Measurements from ENCODE around the gene ZNF154.
"Not testable (repeated sequence)": the region's sequence is repeated elsewhere in the genome, so short reads cannot be mapped to it uniquely, and the experiment has no call there.

Gene ZNF154

DNA sequence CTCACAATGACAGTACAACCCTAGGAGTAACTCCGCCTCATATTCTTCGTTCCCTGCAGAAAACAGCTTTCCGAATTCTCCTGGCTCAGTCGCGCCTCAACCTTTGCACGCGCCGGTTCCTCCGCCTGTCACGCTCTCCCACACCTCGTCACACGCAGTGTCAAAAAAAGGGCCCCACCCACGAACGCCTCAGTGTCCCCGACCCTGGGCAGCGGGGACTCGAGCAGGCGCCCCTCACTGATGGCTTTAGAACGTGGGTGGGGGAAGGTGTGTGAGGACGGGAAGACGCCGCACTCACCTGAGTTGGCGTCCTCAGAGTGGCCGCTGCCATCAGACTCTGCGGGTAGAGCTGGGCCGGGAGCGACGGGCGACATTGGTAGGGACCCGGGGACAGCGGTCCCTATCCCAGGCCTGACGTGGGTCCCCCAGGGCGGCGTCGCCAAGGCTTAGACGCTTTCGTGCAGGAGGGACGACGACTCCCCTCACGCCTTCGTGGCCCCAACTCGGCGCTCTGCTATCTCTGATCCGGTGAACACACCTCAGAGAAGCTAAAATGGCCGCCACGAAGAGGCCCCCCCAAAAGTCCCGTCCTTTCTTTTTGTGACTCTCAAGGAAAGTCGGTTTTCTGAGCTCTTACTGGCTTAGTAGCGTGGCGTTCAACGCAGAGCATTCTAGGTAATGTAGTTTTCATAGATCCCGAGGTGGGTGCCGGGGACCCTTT, at the start of gene ZNF154:
ZNF154 (minus strand) TSS at position 564 of the 721 bp plus-strand sequence; CDS start at position 331, 233 bp downstream.
- Histone ChIP-seq H3K4me1 (ENCODE audit: control insufficient read depth, insufficient read depth, low read length) (peaks cover 26% of the 10 kb centered on the region), H3K27me3 (ENCODE audit: control insufficient read depth in 1 of 2, insufficient read depth in 2 of 2, low read length in 2 of 2) (no peaks in the 10 kb centered on the region), H3K9me3 (ENCODE audit: control insufficient read depth in 2 of 2, low read length in 2 of 2) (peaks cover 8 to 12% of the 10 kb centered on the region in 2 donors), H3K36me3 (ENCODE audit: control insufficient read depth in 2 of 2, insufficient read depth in 2 of 2, low read length in 2 of 2) (peaks cover 12 to 13% of the 10 kb centered on the region in 2 donors), H3K4me3 (ENCODE audit: low read length in 2 of 2) (peak within 1 kb of the TSS; percentile 80 to 86), H3K9ac (ENCODE audit: low read length in 2 of 2) (peak within 1 kb of the TSS; percentile 84 to 87), H3K27ac (ENCODE audit: low read length) (peak within 1 kb of the TSS; percentile 78)

GRCh38 chr19:57757941-57758340, 48.9 kb upstream of the ZNF154 start:
- H3K36me3 ChIP-seq (ENCODE audit: control insufficient read depth in 2 of 2, insufficient read depth in 2 of 2, low read length in 2 of 2), result peaks cover 65 to 68% of the 10 kb centered on the region in 2 donors
- H3K27me3 ChIP-seq (ENCODE audit: control insufficient read depth in 1 of 2, insufficient read depth in 2 of 2, low read length in 2 of 2), result no peaks in the 10 kb centered on the region
- no peak overlapping the region for H3K9ac ChIP-seq (ENCODE audit: low read length in 2 of 2)
- H3K4me1 ChIP-seq (ENCODE audit: control insufficient read depth, insufficient read depth, low read length), result no peaks in the 10 kb centered on the region
- no peak overlapping the region for H3K27ac ChIP-seq (ENCODE audit: low read length)
- no peak overlapping the region for H3K4me3 ChIP-seq (ENCODE audit: low read length in 2 of 2)
- peaks cover 14 to 31% of the 10 kb centered on the region in 2 donors for H3K9me3 ChIP-seq (ENCODE audit: control insufficient read depth in 2 of 2, low read length in 2 of 2)

DNA sequence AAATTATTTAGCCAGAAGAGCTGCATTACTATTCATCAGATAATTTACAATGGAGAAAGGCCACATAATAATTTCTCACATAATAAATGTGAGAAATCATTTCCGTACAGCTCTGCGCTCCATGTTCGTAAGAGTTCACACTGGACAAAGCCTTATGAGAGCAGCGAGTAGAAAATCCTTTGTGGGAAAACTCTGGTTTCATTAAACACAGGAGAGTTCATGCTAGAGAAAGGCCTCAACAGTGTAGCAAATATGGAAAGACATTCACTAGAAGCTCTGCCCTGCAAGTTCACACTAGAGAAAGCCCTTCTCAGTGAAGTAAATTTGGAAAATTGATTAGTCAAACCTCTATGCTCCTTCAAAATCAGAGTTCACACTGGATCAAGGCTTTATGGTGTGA, 46.0 kb upstream of the ZNF154 start:
- Histone ChIP-seq H3K36me3 (ENCODE audit: control insufficient read depth in 2 of 2, insufficient read depth in 2 of 2, low read length in 2 of 2) (peaks cover 75 to 82% of the 10 kb centered on the region in 2 donors), H3K27me3 (ENCODE audit: control insufficient read depth in 1 of 2, insufficient read depth in 2 of 2, low read length in 2 of 2) (no peaks in the 10 kb centered on the region), H3K9ac (ENCODE audit: low read length in 2 of 2) (no peak overlapping the region), H3K4me1 (ENCODE audit: control insufficient read depth, insufficient read depth, low read length) (no peaks in the 10 kb centered on the region), H3K9me3 (ENCODE audit: control insufficient read depth in 2 of 2, low read length in 2 of 2) (peaks cover 20 to 41% of the 10 kb centered on the region in 2 donors), H3K27ac (ENCODE audit: low read length) (no peak overlapping the region), H3K4me3 (ENCODE audit: low read length in 2 of 2) (no peak overlapping the region)

DNA sequence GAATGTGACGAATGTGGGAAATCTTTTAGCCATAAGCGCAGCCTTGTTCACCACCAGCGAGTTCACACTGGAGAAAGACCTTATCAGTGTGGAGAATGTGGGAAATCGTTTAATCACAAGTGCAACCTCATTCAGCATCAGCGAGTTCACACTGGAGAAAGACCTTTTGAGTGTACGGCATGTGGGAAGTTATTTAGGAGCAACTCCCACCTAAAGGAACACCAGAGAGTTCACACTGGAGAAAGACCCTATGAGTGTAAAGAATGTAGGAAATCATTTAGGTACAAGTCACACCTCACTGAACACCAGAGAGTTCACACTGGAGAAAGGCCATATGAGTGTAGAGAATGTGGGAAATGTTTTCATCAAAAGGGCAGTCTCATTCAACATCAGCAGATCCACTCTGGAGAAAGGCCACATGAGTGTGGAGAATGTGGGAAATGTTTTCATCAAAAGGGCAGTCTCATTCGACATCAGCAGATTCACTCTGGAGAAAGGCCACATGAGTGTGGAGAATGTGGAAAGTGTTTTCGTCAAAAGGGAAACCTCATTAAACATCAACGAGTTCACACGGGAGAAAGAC, 45.2 kb upstream of the ZNF154 start:
- Histone ChIP-seq H3K9me3 (ENCODE audit: control insufficient read depth in 2 of 2, low read length in 2 of 2) (peaks cover 20 to 41% of the 10 kb centered on the region in 2 donors), H3K4me3 (ENCODE audit: low read length in 2 of 2) (peak overlapping the region in 1 of 2 donors; percentile 6), H3K9ac (ENCODE audit: low read length in 2 of 2) (no peak overlapping the region), H3K27me3 (ENCODE audit: control insufficient read depth in 1 of 2, insufficient read depth in 2 of 2, low read length in 2 of 2) (no peaks in the 10 kb centered on the region), H3K4me1 (ENCODE audit: control insufficient read depth, insufficient read depth, low read length) (no peaks in the 10 kb centered on the region), H3K36me3 (ENCODE audit: control insufficient read depth in 2 of 2, insufficient read depth in 2 of 2, low read length in 2 of 2) (peaks cover 72 to 82% of the 10 kb centered on the region in 2 donors), H3K27ac (ENCODE audit: low read length) (no peak overlapping the region)

- Histone ChIP-seq H3K27me3 (ENCODE audit: control insufficient read depth in 1 of 2, insufficient read depth in 2 of 2, low read length in 2 of 2) (no peaks in the 10 kb centered on the region), H3K4me3 (ENCODE audit: low read length in 2 of 2) (peak overlapping the region; percentile 86 to 99), H3K9ac (ENCODE audit: low read length in 2 of 2) (no peak overlapping the region), H3K36me3 (ENCODE audit: control insufficient read depth in 2 of 2, insufficient read depth in 2 of 2, low read length in 2 of 2) (peaks cover 34 to 36% of the 10 kb centered on the region in 2 donors), H3K9me3 (ENCODE audit: control insufficient read depth in 2 of 2, low read length in 2 of 2) (peaks cover 11 to 18% of the 10 kb centered on the region in 2 donors), H3K4me1 (ENCODE audit: control insufficient read depth, insufficient read depth, low read length) (peaks cover 15% of the 10 kb centered on the region), H3K27ac (ENCODE audit: low read length) (no peak overlapping the region)
These were observed 39.0 kb upstream of the ZNF154 start for GRCh38 chr19:57748029-57748428.

GRCh38 chr19:57747472-57747807, 38.4 kb upstream of the ZNF154 start:
- peak overlapping the region; percentile 86 to 99 for H3K4me3 ChIP-seq (ENCODE audit: low read length in 2 of 2)
- peaks cover 7 to 15% of the 10 kb centered on the region in 2 donors for H3K9me3 ChIP-seq (ENCODE audit: control insufficient read depth in 2 of 2, low read length in 2 of 2)
- no peaks in the 10 kb centered on the region for H3K27me3 ChIP-seq (ENCODE audit: control insufficient read depth in 1 of 2, insufficient read depth in 2 of 2, low read length in 2 of 2)
- peak overlapping the region; percentile 74 for H3K27ac ChIP-seq (ENCODE audit: low read length)
- H3K4me1 ChIP-seq (ENCODE audit: control insufficient read depth, insufficient read depth, low read length), result peaks cover 15% of the 10 kb centered on the region
- peak overlapping the region; percentile 78 to 93 for H3K9ac ChIP-seq (ENCODE audit: low read length in 2 of 2)
- peaks cover 28 to 30% of the 10 kb centered on the region in 2 donors for H3K36me3 ChIP-seq (ENCODE audit: control insufficient read depth in 2 of 2, insufficient read depth in 2 of 2, low read length in 2 of 2)

GRCh38 chr19:57746580-57747471, 37.8 kb upstream of the ZNF154 start, which contains the start of gene ZNF776:
TSS of gene ZNF776 (plus strand) at chr19:57746815. CDS start at chr19:57747059, 244 bp downstream.
- Histone ChIP-seq H3K27me3 (ENCODE audit: control insufficient read depth in 1 of 2, insufficient read depth in 2 of 2, low read length in 2 of 2) (no peaks in the 10 kb centered on the region), H3K4me3 (ENCODE audit: low read length in 2 of 2) (peak within 1 kb of the TSS; percentile 86 to 99), H3K9me3 (ENCODE audit: control insufficient read depth in 2 of 2, low read length in 2 of 2) (peaks cover 5 to 15% of the 10 kb centered on the region in 2 donors), H3K27ac (ENCODE audit: low read length) (peak within 1 kb of the TSS; percentile 74), H3K36me3 (ENCODE audit: control insufficient read depth in 2 of 2, insufficient read depth in 2 of 2, low read length in 2 of 2) (peaks cover 23 to 24% of the 10 kb centered on the region in 2 donors), H3K9ac (ENCODE audit: low read length in 2 of 2) (peak within 1 kb of the TSS; percentile 78 to 93), H3K4me1 (ENCODE audit: control insufficient read depth, insufficient read depth, low read length) (peaks cover 15% of the 10 kb centered on the region)

DNA sequence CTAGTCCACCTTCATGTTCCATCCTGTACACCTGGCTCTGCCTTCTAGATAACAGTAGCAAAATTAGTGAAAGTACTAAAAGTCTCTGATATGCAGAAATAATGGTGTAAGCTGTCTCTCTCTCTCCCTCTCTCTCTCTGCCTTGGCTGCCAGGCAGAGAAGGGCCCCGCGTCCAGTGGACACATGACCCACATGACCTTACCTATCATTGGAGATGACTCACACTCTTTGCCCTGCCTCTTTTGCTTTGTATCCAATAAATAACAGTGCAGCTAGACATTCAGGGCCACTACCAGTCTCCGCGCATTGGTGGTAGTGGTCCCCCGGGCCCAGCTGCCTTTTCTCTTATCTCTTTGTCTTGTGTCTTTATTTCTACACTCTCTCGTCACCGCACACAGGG, 29.8 kb upstream of the ZNF154 start:
- H3K4me3 ChIP-seq (ENCODE audit: low read length in 2 of 2), result peak overlapping the region in 1 of 2 donors; percentile 8
- H3K27me3 ChIP-seq (ENCODE audit: control insufficient read depth in 1 of 2, insufficient read depth in 2 of 2, low read length in 2 of 2); H3K4me1 ChIP-seq (ENCODE audit: control insufficient read depth, insufficient read depth, low read length); H3K9me3 ChIP-seq (ENCODE audit: control insufficient read depth in 2 of 2, low read length in 2 of 2); H3K36me3 ChIP-seq (ENCODE audit: control insufficient read depth in 2 of 2, insufficient read depth in 2 of 2, low read length in 2 of 2); H3K9ac ChIP-seq (ENCODE audit: low read length in 2 of 2); H3K27ac ChIP-seq (ENCODE audit: low read length): not testable (repeated sequence)

DNA sequence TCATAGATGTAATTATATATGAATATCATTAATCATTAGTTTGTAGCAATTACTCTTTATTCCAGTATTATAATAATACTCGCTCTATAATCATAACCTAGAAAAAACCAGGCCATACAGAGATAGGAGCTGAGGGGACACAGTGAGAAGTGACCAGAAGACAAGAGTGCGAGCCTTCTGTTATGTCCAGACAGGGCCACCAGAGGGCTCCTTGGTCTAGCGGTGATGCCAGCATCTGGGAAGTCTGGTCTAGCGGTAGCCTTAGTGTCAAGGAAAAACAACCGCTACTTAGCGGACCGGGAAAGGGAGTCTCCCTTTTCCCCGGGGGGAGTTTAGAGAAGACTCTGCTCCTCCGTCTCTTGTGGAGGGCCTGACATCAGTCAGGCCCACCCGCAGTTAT, 29.3 kb upstream of the ZNF154 start:
- H3K27ac ChIP-seq (ENCODE audit: low read length); H3K9me3 ChIP-seq (ENCODE audit: control insufficient read depth in 2 of 2, low read length in 2 of 2); H3K36me3 ChIP-seq (ENCODE audit: control insufficient read depth in 2 of 2, insufficient read depth in 2 of 2, low read length in 2 of 2); H3K4me1 ChIP-seq (ENCODE audit: control insufficient read depth, insufficient read depth, low read length); H3K9ac ChIP-seq (ENCODE audit: low read length in 2 of 2); H3K27me3 ChIP-seq (ENCODE audit: control insufficient read depth in 1 of 2, insufficient read depth in 2 of 2, low read length in 2 of 2): not testable (repeated sequence)
- H3K4me3 ChIP-seq (ENCODE audit: low read length in 2 of 2), result peak overlapping the region in 1 of 2 donors; percentile 8

DNA sequence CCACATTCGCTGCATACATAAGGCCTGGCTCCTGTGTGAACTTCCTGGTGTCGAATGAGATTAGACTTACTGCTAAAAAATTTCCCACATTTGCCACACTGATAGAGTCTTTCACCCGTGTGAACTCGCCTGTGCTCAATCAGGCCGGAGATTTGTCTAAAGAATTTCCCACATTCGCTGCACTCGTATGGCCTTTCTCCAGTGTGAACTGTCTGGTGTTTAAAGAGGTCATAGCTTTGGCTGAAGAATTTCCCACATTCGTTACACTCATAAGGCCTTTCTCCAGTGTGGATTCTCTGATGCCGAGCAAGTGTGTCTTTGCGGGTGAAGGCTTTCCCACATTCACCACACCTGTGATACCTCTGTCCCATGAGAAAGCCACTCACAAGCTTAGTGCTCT, 11.9 kb upstream of the ZNF154 start:
- Histone ChIP-seq H3K27ac (ENCODE audit: low read length) (no peak overlapping the region), H3K36me3 (ENCODE audit: control insufficient read depth in 2 of 2, insufficient read depth in 2 of 2, low read length in 2 of 2) (peaks cover 37 to 41% of the 10 kb centered on the region in 2 donors), H3K4me1 (ENCODE audit: control insufficient read depth, insufficient read depth, low read length) (no peaks in the 10 kb centered on the region), H3K4me3 (ENCODE audit: low read length in 2 of 2) (no peak overlapping the region), H3K9ac (ENCODE audit: low read length in 2 of 2) (no peak overlapping the region), H3K9me3 (ENCODE audit: control insufficient read depth in 2 of 2, low read length in 2 of 2) (peaks cover 16 to 51% of the 10 kb centered on the region in 2 donors), H3K27me3 (ENCODE audit: control insufficient read depth in 1 of 2, insufficient read depth in 2 of 2, low read length in 2 of 2) (no peaks in the 10 kb centered on the region)
